ENCODE measurements around the gene DUOX1. TPM values are rescaled to one million over a fixed set of nuclear protein-coding genes. Genes with fewer than 3 reads are reported as not detected.

The DUOX1 gene
- total RNA-seq, 1 donor from 2014 or later: 4.1 TPM

DNA sequence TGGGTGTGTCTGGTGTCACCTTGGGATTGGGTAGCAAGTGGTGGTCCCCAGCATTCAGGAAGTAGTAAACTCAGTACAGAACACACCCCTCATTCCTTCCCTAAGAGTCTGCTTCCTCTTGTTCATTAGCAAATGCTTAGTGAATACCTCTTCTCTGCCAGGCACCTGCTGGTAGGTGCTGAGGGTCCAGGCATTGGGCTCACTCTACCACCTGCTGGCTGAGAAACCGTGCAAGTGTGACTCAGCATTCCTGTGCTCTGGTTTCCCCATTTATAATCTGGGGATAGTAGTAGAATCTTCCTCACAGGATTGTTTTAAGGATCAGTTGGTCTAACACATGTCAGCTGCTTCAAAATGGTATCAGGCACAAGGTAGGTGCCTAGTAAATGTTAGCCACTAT lies 53.2 kb downstream of the DUOX1 start:
- no peak for DNase-seq (ENCODE audit: low read depth)
- H3K4me3 ChIP-seq (ENCODE audit: low read depth, low read length): no peak overlapping the region
- H3K27me3 ChIP-seq (ENCODE audit: control insufficient read depth, insufficient read depth, low read length): no peaks in the 10 kb centered on the region
- TF ChIP-seq, protein P1, sequence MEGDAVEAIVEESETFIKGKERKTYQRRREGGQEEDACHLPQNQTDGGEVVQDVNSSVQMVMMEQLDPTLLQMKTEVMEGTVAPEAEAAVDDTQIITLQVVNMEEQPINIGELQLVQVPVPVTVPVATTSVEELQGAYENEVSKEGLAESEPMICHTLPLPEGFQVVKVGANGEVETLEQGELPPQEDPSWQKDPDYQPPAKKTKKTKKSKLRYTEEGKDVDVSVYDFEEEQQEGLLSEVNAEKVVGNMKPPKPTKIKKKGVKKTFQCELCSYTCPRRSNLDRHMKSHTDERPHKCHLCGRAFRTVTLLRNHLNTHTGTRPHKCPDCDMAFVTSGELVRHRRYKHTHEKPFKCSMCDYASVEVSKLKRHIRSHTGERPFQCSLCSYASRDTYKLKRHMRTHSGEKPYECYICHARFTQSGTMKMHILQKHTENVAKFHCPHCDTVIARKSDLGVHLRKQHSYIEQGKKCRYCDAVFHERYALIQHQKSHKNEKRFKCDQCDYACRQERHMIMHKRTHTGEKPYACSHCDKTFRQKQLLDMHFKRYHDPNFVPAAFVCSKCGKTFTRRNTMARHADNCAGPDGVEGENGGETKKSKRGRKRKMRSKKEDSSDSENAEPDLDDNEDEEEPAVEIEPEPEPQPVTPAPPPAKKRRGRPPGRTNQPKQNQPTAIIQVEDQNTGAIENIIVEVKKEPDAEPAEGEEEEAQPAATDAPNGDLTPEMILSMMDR (IDR thresholded peaks at IDR 0.05; ENCODE audit: insufficient read depth, low read length, poor library complexity, severe bottlenecking): no peak
- no peaks in the 10 kb centered on the region for H3K36me3 ChIP-seq (ENCODE audit: control insufficient read depth, insufficient read depth, low read length)

GRCh38 chr15:45183511-45183910 lies 53.7 kb downstream of the DUOX1 start:
- DNase-seq (ENCODE audit: low read depth): no peak
- Histone ChIP-seq H3K27me3 (ENCODE audit: control insufficient read depth, insufficient read depth, low read length) (no peaks in the 10 kb centered on the region), H3K4me3 (ENCODE audit: low read depth, low read length) (no peak overlapping the region), H3K36me3 (ENCODE audit: control insufficient read depth, insufficient read depth, low read length) (no peaks in the 10 kb centered on the region)
- TF ChIP-seq, protein P1 (IDR thresholded peaks at IDR 0.05; ENCODE audit: insufficient read depth, low read length, poor library complexity, severe bottlenecking): no peak

- TF ChIP-seq, protein P1 (IDR thresholded peaks at IDR 0.05; ENCODE audit: insufficient read depth, low read length, poor library complexity, severe bottlenecking): no peak
- no peak for DNase-seq (ENCODE audit: low read depth)
- Histone ChIP-seq H3K4me3 (ENCODE audit: low read depth, low read length) (no peak overlapping the region), H3K27me3 (ENCODE audit: control insufficient read depth, insufficient read depth, low read length) (no peaks in the 10 kb centered on the region), H3K36me3 (ENCODE audit: control insufficient read depth, insufficient read depth, low read length) (no peaks in the 10 kb centered on the region)
These were observed 54.8 kb downstream of the DUOX1 start for GRCh38 chr15:45184562-45185041.

DNA sequence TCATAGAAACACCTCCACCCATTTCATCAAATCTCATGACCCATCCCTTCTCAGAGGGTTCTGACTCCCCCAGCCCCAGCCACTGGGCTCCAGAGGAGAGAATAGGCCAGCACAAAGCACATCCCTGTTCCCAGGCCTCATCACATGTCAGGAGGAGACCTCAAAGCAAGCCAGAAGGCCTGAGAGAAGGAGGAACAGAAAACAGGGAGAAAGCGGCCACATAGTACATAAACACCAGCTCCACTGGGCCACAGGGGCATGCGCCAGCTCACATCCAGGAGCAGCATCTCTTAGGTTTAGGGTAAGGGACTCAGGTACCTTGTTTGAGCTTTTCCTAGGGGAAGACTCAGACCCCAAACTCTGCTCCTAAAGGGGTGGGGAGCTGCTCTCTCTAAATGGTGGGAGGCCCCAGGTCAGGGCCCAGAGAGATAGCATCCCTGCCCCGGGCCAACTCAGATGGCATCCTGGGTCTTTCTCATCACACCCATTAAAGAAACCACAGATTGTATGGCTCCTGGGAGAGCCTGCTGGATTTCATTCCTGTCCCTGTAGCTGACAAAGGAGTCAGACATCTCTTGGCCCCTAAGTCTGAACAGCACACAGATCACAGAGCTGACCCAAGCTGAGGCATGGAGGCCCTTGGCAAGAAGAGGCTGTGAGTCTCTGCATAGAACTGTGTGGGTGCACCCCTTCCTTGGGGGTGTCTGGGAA lies 55.4 kb downstream of the DUOX1 start:
- H3K4me3 ChIP-seq (ENCODE audit: low read depth, low read length): no peak overlapping the region
- TF ChIP-seq, protein P1 (IDR thresholded peaks at IDR 0.05; ENCODE audit: insufficient read depth, low read length, poor library complexity, severe bottlenecking): no peak
- H3K36me3 ChIP-seq (ENCODE audit: control insufficient read depth, insufficient read depth, low read length): no peaks in the 10 kb centered on the region
- DNase-seq (ENCODE audit: low read depth): no peak
- no peaks in the 10 kb centered on the region for H3K27me3 ChIP-seq (ENCODE audit: control insufficient read depth, insufficient read depth, low read length)

- TF ChIP-seq, protein P1 (IDR thresholded peaks at IDR 0.05; ENCODE audit: insufficient read depth, low read length, poor library complexity, severe bottlenecking): no peak
- no peak for DNase-seq (ENCODE audit: low read depth)
- no peak overlapping the region for H3K4me3 ChIP-seq (ENCODE audit: low read depth, low read length)
- H3K36me3 ChIP-seq (ENCODE audit: control insufficient read depth, insufficient read depth, low read length): no peaks in the 10 kb centered on the region
- no peaks in the 10 kb centered on the region for H3K27me3 ChIP-seq (ENCODE audit: control insufficient read depth, insufficient read depth, low read length)
These were observed 56.3 kb downstream of the DUOX1 start for GRCh38 chr15:45185903-45186770.
